GM18502 (cell line): Measurements from ENCODE around the gene BPIFB2.
"Not testable (repeated sequence)": the region's sequence is repeated elsewhere in the genome, so short reads cannot be mapped to it uniquely, and the experiment has no call there.

Source experiments
- ATAC-seq: cut with Tn5 transposase; IDR thresholded peaks from one replicate; pipeline ENCODE4 v1.9.1; 2021; ENCODE audit warnings: mild to moderate bottlenecking; ENCODE audit not compliant: unreplicated experiment, poor library complexity

The BPIFB2 gene

DNA sequence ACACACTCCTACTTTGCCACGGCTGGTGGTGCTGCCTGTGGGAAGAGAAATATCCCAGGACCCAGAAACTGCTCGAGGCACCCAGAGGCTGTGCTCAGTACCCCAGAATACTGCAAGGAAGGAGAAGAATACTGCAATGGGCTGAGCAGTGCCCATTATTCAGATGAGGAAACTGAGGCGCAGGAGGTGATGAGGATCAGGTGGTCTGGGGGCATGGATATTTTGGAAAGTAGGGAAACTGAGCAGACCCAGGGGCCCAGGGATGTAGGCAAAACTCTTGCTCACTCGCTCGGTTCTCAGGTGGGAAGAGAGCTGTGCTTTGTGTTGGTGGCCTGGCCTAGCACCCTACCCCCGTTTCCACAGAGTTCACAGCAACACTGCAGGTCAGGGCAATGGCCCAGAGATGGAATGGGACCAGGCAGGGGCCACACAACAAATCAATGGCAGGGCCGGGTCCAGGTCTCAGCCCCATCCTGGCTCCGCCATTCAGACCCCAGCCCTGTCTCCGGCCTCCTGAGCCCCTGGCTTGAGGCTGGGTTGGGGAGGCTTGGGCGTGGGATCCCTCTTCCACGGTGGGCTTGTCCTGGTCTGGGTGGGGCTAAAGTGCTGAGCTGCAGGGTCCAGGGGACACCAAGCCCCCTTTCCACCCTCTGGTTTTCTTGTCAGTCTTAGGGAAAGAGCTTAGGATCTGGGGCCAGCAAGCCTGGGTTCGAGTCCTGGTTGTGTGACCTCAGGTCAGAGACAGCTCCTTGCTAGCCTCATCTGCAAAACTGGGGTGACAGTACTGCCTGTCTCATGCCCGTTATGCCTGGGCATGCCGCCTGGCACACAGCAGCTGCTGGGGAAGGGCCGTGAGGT, 37.2 kb upstream of the BPIFB2 start:
- ATAC-seq: no peak

DNA sequence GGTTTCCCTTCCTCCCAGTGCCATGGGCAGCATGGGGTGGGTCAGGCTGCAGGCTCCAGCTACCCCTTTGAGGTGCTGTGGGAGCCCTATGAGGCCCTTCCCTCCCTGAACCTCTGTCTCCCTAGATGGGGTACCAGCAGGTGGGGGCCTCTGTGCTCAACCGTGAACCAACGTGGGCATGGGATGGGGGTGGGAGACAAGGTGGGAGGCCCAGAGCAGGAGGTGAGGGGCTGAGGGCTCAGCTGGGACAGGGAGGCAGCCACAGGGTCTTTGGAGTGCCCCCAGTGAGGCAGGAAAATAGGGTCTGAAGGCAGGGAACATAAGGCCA, 36.6 kb upstream of the BPIFB2 start:
- ATAC-seq: no peak

DNA sequence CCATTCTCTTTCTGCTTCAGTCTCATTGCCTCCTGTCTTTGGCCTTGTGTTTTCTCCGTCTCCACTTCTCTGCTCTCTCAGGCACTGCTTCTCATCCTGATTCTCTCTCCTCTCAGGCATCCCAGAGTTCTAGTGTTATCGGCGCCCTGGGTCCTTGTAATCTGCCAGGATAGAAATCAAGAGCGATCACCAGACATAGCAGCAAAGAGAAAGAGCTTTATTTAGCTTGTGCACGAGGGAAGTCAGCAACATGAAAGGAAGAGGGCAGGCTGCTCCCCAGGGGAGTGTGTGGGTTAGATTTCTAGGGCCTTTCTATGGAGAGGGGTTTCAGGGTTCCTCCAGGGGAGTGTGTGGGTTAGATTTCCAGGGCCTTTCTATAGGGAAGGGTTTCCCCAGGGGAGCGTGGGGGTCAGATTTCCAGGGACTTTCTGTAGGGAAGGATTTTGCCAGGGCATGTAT, 35.8 kb upstream of the BPIFB2 start:
- ATAC-seq: peak; percentile 28

DNA sequence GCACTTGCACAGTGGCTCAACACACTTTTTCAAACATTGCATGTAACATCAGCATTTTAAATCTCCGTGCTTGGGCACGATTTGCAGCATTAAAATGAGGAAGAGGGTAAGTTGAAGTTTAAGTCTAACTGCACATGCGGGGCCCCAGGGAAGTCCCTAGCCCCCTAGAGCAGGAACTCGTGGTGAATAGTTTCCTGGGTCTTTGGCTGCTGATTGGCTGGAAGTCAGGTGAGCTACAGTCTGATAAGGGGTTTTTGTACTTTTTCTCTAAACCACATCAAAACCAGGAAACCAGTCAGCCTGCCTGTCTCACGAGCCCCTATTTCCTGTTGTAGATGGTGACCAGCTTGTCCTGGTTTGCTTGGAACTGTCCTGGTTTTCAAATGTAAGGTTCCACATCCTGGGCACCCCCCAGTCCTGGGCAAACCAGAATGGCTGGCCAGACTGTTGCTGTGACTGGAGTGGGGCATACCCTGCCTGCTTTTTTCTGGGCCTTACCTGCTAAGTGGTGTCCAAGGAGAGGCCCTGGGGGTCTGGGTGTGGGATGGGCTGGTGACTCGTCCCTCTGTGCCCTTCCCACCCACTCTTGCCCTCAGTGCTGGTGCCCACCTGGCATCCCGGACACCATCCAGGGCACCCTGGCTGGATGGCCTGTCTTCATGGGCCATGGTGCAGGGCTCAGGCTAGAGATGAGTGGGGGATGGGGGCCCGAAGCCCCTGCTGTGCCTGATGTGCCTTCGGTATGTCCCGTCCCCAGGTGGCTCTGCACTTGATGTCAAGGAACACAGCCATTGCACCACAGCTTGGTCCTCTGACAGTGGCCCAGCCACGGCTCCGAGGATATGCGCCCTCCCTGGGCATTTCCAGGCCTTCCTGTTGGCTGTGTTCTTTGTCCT, 35.1 kb upstream of the BPIFB2 start:
- ATAC-seq: peak; percentile 87

DNA sequence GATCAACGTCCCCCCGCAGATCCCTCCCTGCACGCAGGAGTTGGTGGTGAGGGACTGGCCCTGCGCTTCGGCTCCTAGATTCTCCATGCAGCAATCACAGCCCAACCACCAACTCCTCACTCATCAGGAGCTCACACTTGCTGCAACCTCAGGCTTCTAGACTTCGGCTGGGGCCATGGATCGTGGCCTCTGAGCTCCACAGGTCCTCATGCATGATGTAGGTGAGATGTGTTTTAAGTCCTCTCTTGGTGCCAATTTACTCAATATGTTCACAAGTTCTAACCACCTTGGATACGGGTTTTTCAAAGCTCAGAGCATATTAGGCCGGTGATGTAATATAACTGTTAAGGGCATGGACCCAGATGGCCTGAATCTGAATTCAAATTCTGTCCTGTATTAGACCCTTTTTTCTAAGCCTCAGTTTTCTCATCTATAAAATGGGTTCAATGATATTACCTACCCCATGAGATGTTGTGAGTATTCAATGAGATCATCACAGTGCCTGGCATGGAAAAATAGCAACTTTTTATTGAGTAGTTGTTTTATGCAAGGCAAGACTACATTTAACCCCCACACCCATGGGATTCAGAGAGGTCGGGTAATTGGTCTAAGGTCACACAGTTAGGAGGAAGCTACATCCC, 34.3 kb upstream of the BPIFB2 start:
- ATAC-seq: no peak

DNA sequence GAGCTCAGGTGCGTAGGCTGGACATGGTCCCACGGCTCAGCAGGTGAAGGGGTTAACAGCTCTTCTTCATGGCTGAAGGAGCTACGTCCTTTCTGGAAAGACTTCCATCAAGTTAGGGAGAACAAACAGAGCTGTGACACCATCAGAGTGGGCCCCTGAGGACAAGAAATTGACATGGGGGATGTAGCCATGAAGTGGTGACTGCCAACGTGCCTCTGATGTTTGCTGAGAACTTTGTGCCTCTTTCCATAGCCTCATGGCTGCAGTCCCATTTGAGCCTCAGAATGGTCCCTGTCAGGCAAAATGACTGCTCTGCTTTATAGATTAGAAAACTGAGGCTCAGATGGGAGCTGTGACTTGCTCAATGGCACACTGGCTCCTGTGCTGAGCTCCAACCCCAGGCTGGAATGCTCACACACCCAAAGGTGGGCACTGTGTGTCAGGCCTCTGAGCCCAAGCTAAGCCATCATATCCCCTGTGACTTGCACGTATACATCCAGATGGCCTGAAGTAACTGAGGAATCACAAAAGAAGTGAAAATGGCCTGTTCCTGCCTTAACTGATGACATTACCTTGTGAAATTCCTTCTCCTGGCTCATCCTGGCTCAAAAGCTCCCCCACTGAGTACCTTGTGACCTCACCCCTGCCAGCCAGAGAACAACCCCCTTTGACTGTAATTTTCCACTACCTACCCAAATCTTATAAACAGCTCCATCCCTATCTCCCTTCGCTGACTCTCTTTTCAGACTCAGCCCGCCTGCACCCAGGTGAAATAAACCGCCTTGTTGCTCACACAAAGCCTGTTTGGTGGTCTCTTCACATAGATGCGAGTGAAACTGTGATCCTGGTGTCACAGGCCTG, 33.1 kb upstream of the BPIFB2 start:
- not testable (repeated sequence) for ATAC-seq

DNA sequence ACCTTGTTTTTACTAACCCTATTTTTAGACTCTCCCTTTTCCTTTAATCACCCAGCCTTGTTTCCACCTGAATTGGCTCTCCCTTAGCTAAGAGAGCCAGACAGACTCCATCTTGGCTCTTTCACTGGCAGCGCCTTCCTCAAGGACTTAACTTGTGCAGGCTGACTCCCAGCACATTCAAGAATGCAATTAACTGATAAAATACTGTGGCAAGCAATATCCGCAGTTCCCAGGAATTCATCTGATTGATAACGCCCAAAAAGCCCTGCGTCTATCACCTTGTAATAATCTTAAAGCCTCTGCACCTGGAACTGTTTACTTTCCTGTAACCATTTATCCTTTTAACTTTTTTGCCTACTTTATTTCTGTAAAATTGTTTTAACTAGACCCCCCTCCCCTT, 32.4 kb upstream of the BPIFB2 start:
- ATAC-seq: not testable (repeated sequence)

DNA sequence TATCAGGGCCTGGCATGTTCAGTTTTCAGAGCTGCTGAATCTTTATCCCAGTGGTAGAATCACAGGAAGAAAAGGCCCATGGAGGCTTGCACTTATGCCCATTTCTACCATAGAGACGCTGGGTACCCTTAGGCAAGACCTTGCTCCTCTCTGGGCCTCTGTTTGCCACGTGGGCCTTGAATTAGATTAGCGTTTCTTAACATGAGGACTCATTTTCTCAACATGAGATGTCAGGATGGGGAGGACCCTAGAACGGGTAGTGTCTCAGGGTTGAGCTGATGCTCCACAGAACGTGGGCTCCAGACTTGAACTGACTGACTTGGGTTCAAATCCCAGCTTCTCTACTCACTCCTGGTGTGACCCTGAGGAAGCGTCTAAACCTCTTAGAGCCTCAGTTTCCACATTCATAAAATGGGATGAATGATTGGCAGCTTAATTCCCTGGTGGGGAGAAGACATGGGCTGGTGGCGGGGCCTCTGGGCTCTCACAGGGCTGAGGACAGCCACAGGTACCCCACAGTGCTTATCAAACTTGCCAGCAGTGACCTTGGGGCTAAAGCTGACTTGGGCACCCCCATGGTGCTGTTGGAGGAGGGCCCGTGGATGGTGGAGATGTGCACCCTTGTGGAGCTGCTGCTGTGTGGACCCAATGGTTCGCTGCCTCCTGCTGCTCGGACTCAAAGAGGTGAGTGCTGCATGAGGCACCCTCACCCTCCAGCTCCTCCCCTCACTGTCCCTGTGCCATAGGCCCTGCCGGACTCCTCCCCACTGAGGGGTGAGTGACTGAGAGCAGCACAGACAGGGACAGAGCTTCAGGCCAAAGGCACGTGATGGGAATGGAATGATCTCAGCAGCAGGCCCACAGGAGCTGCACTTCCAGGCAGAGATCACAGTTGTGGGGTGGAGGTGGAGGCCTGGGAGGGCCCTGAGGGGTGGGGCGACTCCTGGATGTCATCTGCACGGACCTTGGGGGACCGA, 31.5 kb upstream of the BPIFB2 start:
- ATAC-seq: no peak

DNA sequence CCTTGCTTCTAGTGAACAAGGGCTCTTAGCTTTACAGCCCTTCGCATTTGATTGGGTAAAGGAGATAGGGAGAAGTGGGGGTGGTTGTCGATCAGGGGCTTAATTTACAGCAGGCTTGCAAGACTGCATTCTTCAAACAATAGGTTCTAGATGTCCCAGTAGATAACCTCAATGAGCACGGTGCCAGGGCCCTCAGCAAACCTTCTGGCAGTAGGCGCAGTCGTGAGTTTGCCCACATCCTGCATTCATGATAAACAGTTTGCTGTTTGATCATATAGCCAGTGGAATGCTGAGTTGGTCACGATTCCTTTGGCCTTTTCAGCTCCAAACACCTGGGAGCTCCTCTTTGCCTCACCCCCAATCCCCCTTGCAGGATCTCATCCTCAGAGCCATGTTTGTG, 30.8 kb upstream of the BPIFB2 start:
- ATAC-seq: no peak

DNA sequence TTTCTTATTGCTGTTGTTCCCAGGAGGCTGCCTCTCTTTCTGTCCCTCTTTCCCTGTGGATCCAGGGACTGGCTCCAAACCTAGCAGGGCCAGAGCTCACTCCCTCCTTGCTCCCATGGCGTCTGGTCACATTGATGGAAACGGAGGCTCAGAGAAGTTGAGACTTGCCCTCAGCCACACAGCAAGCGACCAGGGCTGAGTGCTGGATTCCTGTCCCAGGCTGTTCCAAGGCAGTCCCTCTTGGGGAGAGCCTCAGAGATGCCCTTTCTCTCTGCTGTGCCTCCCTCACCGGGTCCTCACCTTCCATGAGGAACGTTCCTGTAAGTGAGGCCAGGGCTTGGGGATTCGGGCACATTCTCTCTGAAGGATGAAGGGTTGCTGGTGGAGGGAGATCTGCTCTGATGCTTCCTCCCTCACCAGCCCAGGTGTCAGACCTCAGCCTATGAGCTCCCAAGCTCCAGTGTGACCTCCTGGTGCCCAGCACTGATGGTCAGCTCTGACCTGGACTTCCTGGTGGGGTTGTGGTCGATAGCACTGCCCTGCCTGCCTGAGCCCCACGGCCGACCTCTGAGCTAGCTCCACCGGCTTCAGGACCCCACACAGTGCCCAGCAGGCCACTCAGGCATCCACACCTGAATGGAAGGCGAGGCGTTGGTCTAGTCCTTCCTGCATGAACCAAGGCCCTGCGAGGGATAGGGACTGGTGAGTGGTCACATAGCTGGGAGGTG, 30.1 kb upstream of the BPIFB2 start:
- no peak for ATAC-seq

DNA sequence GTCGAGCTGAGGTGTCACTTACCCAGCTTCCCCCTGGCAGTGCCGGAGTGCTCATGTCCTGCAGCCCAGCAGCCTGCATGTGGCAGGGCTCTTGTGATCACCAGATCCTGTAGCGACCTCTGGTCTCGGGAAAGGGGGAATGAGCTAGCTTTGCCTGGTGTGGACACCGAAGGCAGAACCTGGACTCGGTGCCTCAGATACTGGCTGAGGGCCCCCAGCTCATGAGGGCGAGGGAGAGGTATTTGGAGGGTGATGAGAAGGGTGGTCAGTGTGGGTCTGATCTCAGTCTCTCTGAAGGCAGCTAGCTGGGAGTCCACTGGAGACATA, 29.5 kb upstream of the BPIFB2 start:
- ATAC-seq: no peak

DNA sequence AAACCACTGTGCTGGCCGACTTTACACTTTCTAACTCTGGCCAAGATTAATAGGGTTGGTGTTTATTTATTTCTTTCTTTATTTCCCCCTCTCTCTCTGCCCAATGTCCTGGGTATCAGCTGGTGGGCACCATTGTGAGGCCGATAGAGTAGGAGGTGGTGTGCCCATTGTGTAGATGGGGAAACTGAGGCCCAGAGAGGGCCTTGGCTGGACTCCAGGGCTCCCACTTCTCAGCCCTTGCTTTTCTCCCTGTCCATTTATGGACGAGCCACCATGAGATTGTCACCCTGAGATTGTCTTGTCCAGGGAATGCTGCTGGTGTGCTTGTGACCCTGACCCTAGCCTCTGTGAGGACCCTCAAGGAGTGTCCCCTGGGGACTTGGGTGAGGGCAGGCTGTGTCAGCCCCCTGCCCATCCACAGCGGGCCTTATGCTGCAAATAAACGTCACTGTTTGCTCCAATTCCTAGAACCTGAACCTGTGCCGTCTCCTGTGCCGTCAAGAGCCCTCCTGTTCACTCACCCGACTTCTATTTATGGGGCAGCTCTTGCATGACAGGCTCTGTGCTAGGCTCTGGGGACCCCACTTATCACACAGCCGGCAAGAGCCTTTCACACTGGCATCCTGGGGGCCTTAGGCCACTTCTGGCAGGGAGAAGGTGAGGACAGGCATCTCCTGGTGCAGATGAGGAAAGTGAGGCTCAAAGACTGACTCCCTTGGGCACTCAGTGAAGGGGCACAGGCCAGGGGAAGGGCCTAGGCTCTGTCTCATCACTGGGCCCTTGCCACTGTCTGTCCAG, 28.1 kb upstream of the BPIFB2 start:
- no peak for ATAC-seq

DNA sequence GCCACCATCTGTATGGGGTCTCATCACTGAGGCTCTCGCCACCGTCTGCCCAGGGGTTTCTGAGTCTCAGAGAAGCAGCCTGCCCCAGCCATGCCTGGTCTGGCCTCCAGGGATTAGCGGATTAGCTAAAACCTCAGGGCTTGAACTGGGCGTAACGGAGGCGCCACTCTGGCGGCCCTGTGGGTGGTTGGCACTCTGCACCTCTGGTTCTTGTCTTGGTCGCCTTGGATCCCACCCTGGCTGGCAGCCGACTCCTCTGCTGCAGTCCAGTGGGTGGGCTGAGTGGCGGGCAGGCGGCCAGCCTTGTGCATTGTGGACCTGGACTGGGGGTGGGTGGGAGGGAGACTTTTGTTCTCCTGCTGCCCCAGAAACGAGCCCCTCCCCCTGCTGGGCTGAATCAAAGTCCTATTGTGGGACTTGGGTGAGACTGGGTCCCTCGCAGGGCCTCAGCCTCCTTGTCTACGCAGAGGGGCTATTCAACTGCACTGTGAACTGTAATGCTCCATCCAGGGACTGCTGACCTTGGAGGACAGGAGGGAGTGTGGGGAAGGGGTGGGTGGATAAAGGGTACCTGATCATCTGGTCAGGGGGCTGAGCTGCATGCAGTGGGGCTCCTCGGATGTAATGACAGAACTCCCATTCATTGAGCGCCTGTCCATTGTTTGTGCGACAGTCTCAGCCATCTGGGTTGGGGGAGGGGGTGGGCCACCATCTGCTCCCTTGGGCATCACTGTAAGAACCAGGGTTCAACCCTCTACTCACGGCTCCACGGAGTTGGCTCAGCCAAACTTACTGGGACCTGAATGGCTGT, 27.2 kb upstream of the BPIFB2 start:
- ATAC-seq: no peak

DNA sequence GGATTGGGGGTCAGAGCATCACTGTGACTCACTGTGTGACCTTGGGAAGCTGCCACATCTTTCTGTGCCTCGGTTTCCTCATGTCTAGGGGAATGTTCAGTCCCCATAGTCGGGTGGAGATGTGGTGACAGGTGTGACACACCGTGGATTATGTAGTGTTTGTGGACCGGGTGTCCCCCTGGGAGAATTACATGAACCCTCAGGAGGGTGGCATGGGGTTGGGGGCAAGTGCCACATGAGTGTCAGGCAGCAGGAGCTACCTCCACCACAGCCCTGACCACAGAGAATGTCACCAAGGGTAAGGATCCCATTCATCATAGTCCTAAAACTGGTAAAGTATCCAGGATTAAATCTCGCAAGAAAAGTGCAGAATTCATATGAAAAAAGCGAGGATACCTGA, 26.5 kb upstream of the BPIFB2 start:
- ATAC-seq: no peak

DNA sequence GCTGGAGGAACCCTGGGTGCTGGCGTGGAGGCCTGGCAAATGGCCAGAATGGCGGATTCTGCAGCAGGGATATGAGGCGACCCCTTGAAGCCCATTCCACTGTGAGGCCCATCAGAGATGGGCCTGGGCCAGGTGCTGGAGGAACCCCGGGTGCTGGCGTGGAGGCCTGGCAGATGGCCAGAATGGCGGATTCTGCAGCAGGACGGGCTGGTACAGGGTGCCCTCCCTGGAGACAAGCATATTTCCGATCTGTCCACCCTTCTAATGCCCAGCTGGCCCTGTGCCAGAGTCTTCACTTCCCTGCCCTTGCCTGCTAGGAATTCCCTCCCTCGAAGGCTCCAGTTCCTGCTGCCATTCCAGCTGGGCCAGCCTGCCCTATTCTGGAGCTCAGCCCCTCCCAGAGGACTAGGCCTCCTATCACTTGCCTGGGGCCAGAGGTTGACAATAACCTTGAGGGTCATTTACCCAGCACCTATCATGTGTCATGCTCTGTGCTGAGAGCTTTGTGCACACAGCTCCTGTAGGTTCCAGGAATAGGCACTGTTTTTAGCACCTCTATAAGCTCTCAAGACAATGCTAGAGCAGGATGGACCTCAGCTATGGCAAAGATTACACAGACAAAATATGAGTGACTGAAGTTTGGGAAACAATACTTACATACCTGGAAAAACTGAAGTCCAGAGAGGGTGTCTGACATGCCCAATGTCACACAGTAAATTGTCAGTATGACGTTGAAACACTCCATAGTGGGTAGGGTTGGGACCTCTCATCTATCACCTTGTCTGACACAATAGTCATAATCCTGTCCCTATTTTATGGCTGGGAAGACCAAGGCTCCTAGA, 24.7 kb upstream of the BPIFB2 start:
- no peak for ATAC-seq
